CD4-positive, alpha-beta memory T cell (primary cell): ENCODE results near the gene SLC35B2. TPM values are rescaled to one million over a fixed set of nuclear protein-coding genes. Genes with fewer than 3 reads are reported as not detected.

Experiments used
- CTCF ChIA-PET: fragments of 350-600 bp; sonication (Branson Sonifier 250); formaldehyde crosslinking; loops from one replicate; lab custom pipeline; 2021; ENCODE audit warnings: inconsistent platforms; ENCODE audit not compliant: partially characterized antibody; lab: Charles Lee
- POLR2A ChIA-PET: fragments of 350-600 bp; sonication (Branson Sonifier 250); formaldehyde crosslinking; loops from one replicate; lab custom pipeline; 2021; ENCODE audit not compliant: partially characterized antibody; lab: Charles Lee
- DNase-seq, 5 donors: peaks; one replicate each; pipeline versions ENCODE4 v3.0.0 to v3.0.0-alpha.2; 2020 to 2022; ENCODE audit warnings: mixed read lengths in 1 of 5
- H3K27ac ChIP-seq: one replicate; pipeline ENCODE4 v1.7.0; 2013; ENCODE audit warnings: low read depth, low read length
- H3K27me3 ChIP-seq: 2 replicates; pipeline ENCODE4 v1.7.0; 2013; ENCODE audit warnings: mild to moderate bottlenecking, low read length, moderate library complexity; ENCODE audit not compliant: insufficient read depth
- H3K36me3 ChIP-seq: 2 replicates; pipeline ENCODE4 v1.7.0; 2013; ENCODE audit warnings: mild to moderate bottlenecking, low read length, moderate library complexity; ENCODE audit not compliant: insufficient read depth
- H3K4me1 ChIP-seq: 2 replicates; pipeline ENCODE4 v1.7.0; 2013; ENCODE audit warnings: mild to moderate bottlenecking, low read length, moderate library complexity; ENCODE audit not compliant: insufficient read depth
- H3K4me3 ChIP-seq, 2 donors: one replicate each; pipeline ENCODE4 v1.7.0; 2013; ENCODE audit warnings: low read length in 2 of 2, mild to moderate bottlenecking in 1 of 2
- H3K9me3 ChIP-seq, 2 donors: one replicate each; pipeline ENCODE4 v1.7.0; 2013; ENCODE audit warnings: low read length in 2 of 2, control low read depth in 1 of 2; ENCODE audit not compliant: control insufficient read depth in 1 of 2
- H3K27ac Mint-ChIP-seq, 7 donors: one replicate each; pipeline ENCODE4 v1.8.0; 2020 to 2021; ENCODE audit warnings: mixed read lengths in 7 of 7, mild to moderate bottlenecking in 6 of 7, inconsistent platforms in 3 of 7, moderate library complexity in 3 of 7
- H3K27me3 Mint-ChIP-seq, 2 donors: one replicate each; pipeline ENCODE4 v1.8.0; 2020 to 2021; ENCODE audit warnings: mixed read lengths in 2 of 2
- H3K36me3 Mint-ChIP-seq, 2 donors: one replicate each; pipeline ENCODE4 v1.8.0; 2020 to 2021; ENCODE audit warnings: mixed read lengths in 2 of 2, inconsistent platforms in 1 of 2, mild to moderate bottlenecking in 1 of 2
- H3K4me1 Mint-ChIP-seq, 4 donors: one replicate each; pipeline ENCODE4 v1.8.0; 2020 to 2021; ENCODE audit warnings: mixed read lengths in 4 of 4, mild to moderate bottlenecking in 1 of 4
- H3K4me3 Mint-ChIP-seq, 8 donors: one replicate each; pipeline ENCODE4 v1.8.0; 2020 to 2021; ENCODE audit warnings: mixed read lengths in 8 of 8, mild to moderate bottlenecking in 7 of 8, moderate library complexity in 6 of 8, inconsistent platforms in 3 of 8
- H3K9me3 Mint-ChIP-seq, 8 donors: one replicate each; pipeline ENCODE4 v1.8.0; 2020 to 2021; ENCODE audit warnings: mixed read lengths in 8 of 8, mild to moderate bottlenecking in 5 of 8, inconsistent platforms in 3 of 8, moderate library complexity in 1 of 8
- intact Hi-C: fragments of 100-400 bp; cut with micrococcal nuclease; formaldehyde crosslinking; loops from one replicate; pipeline ENCODE4 v1.15.1; 2023
- polyA plus RNA-seq, 2 donors: library from polyadenylated mRNA; unstranded; fragments of 300-500 nt; fragmentation: Illumina TruSeq; gene quantifications; one replicate each; pipeline ENCODE4 v1.2.3, GENCODE V29; 2021
- total RNA-seq, 2 experiments: library from RNA; stranded (reverse); gene quantifications; one replicate each; pipeline ENCODE4 v1.2.3, GENCODE V29; 2021

SLC35B2 gene
- total and polyA plus RNA-seq, 4 experiments from 2014 or later: 20.7 to 65.3 (median 31.2) TPM

GRCh38 chr6:44250067-44250717 lies 7.1 kb downstream of the SLC35B2 start:
- no peak overlapping the region for H3K4me3 ChIP-seq
- POLR2A ChIA-PET: interaction anchor here (0.9 to 5.0 kb wide), 4 partner anchors 12 to 78 kb away, joined by 3 to 71 read pairs (median 7); no protein-coding TSS in a partner anchor
- peaks cover 36 to 89% (median 54%) of the 10 kb centered on the region in 4 donors for H3K4me1 Mint-ChIP-seq
- H3K27me3 Mint-ChIP-seq: peaks cover 2 to 4% of the 10 kb centered on the region in 2 donors
- H3K4me1 ChIP-seq: peaks cover 35% of the 10 kb centered on the region
- H3K36me3 Mint-ChIP-seq: peaks cover 50 to 88% of the 10 kb centered on the region in 2 donors
- peak overlapping the region in 3 of 8 donors; percentile 1 to 63 (median 3) for H3K4me3 Mint-ChIP-seq
- peaks cover 0 to 8% (median 0%) of the 10 kb centered on the region in 8 donors for H3K9me3 Mint-ChIP-seq
- H3K9me3 ChIP-seq: no peaks in the 10 kb centered on the region
- H3K36me3 ChIP-seq: peaks cover 60% of the 10 kb centered on the region
- DNase-seq: no peak
- intact Hi-C loops: no loop called here
- CTCF ChIA-PET: interaction anchor here (1.8 to 8.8 kb wide), 4 partner anchors 12 to 79 kb away, joined by 4 to 82 read pairs (median 15); partner anchors contain the start of genes NFKBIE and TMEM151B
- H3K27me3 ChIP-seq: no peaks in the 10 kb centered on the region
- peak overlapping the region; percentile 10 for H3K27ac ChIP-seq
- H3K27ac Mint-ChIP-seq: peak overlapping the region in 6 of 7 donors; percentile 45 to 99 (median 84)

GRCh38 chr6:44249082-44249748 lies 8.1 kb downstream of the SLC35B2 start:
- Mint-ChIP-seq H3K36me3 (peaks cover 50 to 79% of the 10 kb centered on the region in 2 donors), H3K4me3 (peak overlapping the region; percentile 97 to 100 (median 99)), H3K27me3 (peaks cover 2 to 4% of the 10 kb centered on the region in 2 donors), H3K9me3 (peaks cover 0 to 8% (median 0%) of the 10 kb centered on the region in 8 donors), H3K27ac (peak overlapping the region in 6 of 7 donors; percentile 90 to 99 (median 99)), H3K4me1 (peaks cover 32 to 81% (median 49%) of the 10 kb centered on the region in 4 donors)
- CTCF ChIA-PET: interaction anchor here (5.5 kb wide), 1 partner anchor 6 kb away, joined by 68 read pairs; the partner anchor contains the start of gene SLC35B2
- Histone ChIP-seq H3K27ac (peak overlapping the region; percentile 97), H3K4me3 (no peak overlapping the region), H3K9me3 (no peaks in the 10 kb centered on the region), H3K36me3 (peaks cover 50% of the 10 kb centered on the region), H3K27me3 (no peaks in the 10 kb centered on the region), H3K4me1 (peaks cover 33% of the 10 kb centered on the region)
- DNase-seq: no peak
- POLR2A ChIA-PET: interaction anchor here (1.3 to 6.3 kb wide), 5 partner anchors 8 to 77 kb away, joined by 3 to 217 read pairs (median 71); partner anchors contain the start of genes NFKBIE and SLC35B2
- intact Hi-C loops: loop anchor here (5.0 kb wide), 1 partner anchor 612 kb away; the partner anchor contains the start of gene MAD2L1BP

- Mint-ChIP-seq H3K27me3 (peaks cover 2 to 4% of the 10 kb centered on the region in 2 donors), H3K4me1 (peaks cover 32 to 76% (median 46%) of the 10 kb centered on the region in 4 donors), H3K9me3 (peaks cover 0 to 8% (median 0%) of the 10 kb centered on the region in 8 donors), H3K27ac (peak overlapping the region; percentile 90 to 99 (median 99)), H3K36me3 (peaks cover 47 to 74% of the 10 kb centered on the region in 2 donors), H3K4me3 (peak overlapping the region; percentile 97 to 100 (median 99))
- intact Hi-C loops: loop anchor here (5.0 kb wide), 1 partner anchor 611 kb away; the partner anchor contains the start of gene MAD2L1BP
- no peak for DNase-seq
- Histone ChIP-seq H3K27me3 (no peaks in the 10 kb centered on the region), H3K9me3 (no peaks in the 10 kb centered on the region), H3K36me3 (peaks cover 44% of the 10 kb centered on the region), H3K4me1 (peaks cover 33% of the 10 kb centered on the region), H3K27ac (peak overlapping the region; percentile 97), H3K4me3 (peak overlapping the region; percentile 83 to 96)
- POLR2A ChIA-PET: interaction anchor here (1.3 to 6.3 kb wide), 7 partner anchors 9 to 613 kb away, joined by 3 to 217 read pairs (median 71); partner anchors contain the start of genes MAD2L1BP, NFKBIE, SLC29A1 and SLC35B2
- CTCF ChIA-PET: interaction anchor here (3.0 to 5.5 kb wide), 2 partner anchors 7 to 11 kb away, joined by 18 to 68 read pairs; partner anchors contain the start of gene SLC35B2
Measured at GRCh38 chr6:44248579-44248978, 8.7 kb downstream of the SLC35B2 start.

- CTCF ChIA-PET: interaction anchor here (1.6 to 5.5 kb wide), 5 partner anchors 8 to 25 kb away, joined by 7 to 68 read pairs (median 18); partner anchors contain the start of genes SLC29A1 and SLC35B2
- H3K27me3 Mint-ChIP-seq: peaks cover 2 to 4% of the 10 kb centered on the region in 2 donors
- DNase-seq: peak; percentile 84 to 94 (median 87)
- H3K4me1 ChIP-seq: peaks cover 33% of the 10 kb centered on the region
- peaks cover 0 to 8% (median 0%) of the 10 kb centered on the region in 8 donors for H3K9me3 Mint-ChIP-seq
- peak overlapping the region; percentile 97 to 100 (median 99) for H3K4me3 Mint-ChIP-seq
- H3K36me3 ChIP-seq: peaks cover 35% of the 10 kb centered on the region
- intact Hi-C loops: loop anchor here (1.0 to 5.0 kb wide), 6 partner anchors 9 to 610 kb away; partner anchors contain the start of genes AARS2, MAD2L1BP, MRPL14 and NFKBIE
- H3K36me3 Mint-ChIP-seq: peaks cover 38 to 64% of the 10 kb centered on the region in 2 donors
- POLR2A ChIA-PET: interaction anchor here (0.7 to 6.3 kb wide), 25 partner anchors 10 to 1465 kb away, joined by 3 to 217 read pairs (median 8); partner anchors contain the start of genes AARS2, CDC5L, CNPY3 and GTPBP2
- H3K4me1 Mint-ChIP-seq: peaks cover 27 to 66% (median 39%) of the 10 kb centered on the region in 4 donors
- H3K27ac ChIP-seq: peak overlapping the region; percentile 97
- H3K27me3 ChIP-seq: no peaks in the 10 kb centered on the region
- peak overlapping the region; percentile 83 to 96 for H3K4me3 ChIP-seq
- H3K9me3 ChIP-seq: no peaks in the 10 kb centered on the region
- peak overlapping the region; percentile 95 to 99 (median 99) for H3K27ac Mint-ChIP-seq
Measured at GRCh38 chr6:44247338-44248302, 9.7 kb downstream of the SLC35B2 start.

DNA sequence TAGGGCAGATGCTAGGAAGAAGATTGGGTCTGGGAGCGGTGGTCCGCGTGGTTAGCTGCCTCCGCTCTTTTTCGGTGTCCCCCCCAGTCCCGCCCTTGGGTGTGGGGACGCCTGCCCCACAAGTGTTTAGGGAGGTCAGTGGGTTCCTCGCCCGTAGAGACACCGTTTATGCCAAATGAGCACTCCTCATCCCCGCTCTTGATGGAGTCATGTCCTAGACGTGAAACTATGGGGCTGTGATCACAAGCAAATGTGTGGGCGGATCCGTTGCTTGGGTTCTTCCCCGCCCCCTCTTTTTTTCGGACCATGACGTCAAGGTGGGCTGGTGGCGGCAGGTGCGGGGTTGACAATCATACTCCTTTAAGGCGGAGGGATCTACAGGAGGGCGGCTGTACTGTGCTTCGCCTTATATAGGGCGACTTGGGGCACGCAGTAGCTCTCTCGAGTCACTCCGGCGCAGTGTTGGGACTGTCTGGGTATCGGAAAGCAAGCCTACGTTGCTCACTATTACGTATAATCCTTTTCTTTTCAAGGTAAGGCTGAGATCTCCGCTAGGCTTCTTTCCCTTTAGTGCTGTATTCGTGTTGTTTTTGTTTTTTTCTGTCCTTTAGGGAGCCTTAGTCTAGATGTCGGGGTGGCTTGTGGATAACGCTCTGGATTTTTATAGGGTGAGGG lies 10.5 kb downstream of the SLC35B2 start, which contains the start of gene HSP90AB1:
Gene HSP90AB1 (plus strand): TSS at position 439 of the 675 bp plus-strand sequence. CDS start 1,529 bp downstream, outside the sequence.
- Histone ChIP-seq H3K4me1 (peaks cover 33% of the 10 kb centered on the region), H3K27me3 (no peaks in the 10 kb centered on the region), H3K27ac (peak within 1 kb of the TSS; percentile 97), H3K9me3 (no peaks in the 10 kb centered on the region), H3K36me3 (peaks cover 28% of the 10 kb centered on the region), H3K4me3 (peak within 1 kb of the TSS; percentile 83 to 96)
- H3K27me3 Mint-ChIP-seq: peaks cover 2 to 4% of the 10 kb centered on the region in 2 donors
- peak within 1 kb of the TSS; percentile 97 to 100 (median 99) for H3K4me3 Mint-ChIP-seq
- H3K4me1 Mint-ChIP-seq: peaks cover 27 to 62% (median 36%) of the 10 kb centered on the region in 4 donors
- intact Hi-C loops: loop anchor here (1.0 to 5.0 kb wide), 7 partner anchors 8 to 609 kb away; partner anchors contain the start of genes AARS2, MAD2L1BP, MRPL14 and NFKBIE
- ChIA-PET POLR2A (interaction anchor here (0.7 to 6.3 kb wide), 28 partner anchors 9 to 1464 kb away, joined by 3 to 217 read pairs (median 8); partner anchors contain the start of genes AARS2, CDC5L, CNPY3 and GTPBP2), CTCF (interaction anchor here (1.5 to 5.5 kb wide), 6 partner anchors 8 to 31 kb away, joined by 3 to 68 read pairs (median 14); partner anchors contain the start of genes SLC29A1 and SLC35B2)
- peak; percentile 96 to 99 (median 97) for DNase-seq
- H3K27ac Mint-ChIP-seq: peak within 1 kb of the TSS; percentile 95 to 99 (median 99)
- H3K36me3 Mint-ChIP-seq: peaks cover 32 to 57% of the 10 kb centered on the region in 2 donors
- H3K9me3 Mint-ChIP-seq: peaks cover 0 to 8% (median 0%) of the 10 kb centered on the region in 8 donors
